Panc1 (cell line): ENCODE data around the gene TMEM266.

Experiments
- POLR2AphosphoS5 ChIP-seq: IDR thresholded peaks from 2 replicates; pipeline ENCODE4 v1.6.1; 2012; ENCODE audit warnings: mild to moderate bottlenecking, low read depth, low read length, moderate library complexity
- TF ChIP-seq, protein P1 (sequence below): fragments of 450-650 bp; IDR thresholded peaks from 2 replicates; pipeline ENCODE4 v1.5.1; 2017; ENCODE audit warnings: mild to moderate bottlenecking

DNA sequence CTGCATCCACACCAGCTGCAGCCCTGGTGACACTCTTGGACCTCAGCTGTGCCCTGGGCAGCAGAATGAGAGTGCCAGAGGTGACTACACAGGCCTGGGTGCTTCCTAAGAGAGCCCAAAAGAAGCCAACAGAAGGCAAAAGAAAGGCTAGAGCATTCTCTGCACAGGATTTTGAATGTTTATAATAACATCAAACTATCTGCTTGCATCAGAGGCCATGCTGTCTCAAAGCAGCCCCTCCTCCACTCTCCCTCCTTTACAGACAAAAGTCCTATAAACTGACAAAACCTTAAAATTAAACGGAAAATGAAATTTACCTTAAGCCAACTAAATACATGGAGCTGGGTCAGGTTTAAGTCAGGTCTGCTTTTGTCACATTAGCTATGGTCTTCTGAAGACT, 155.8 kb downstream of the TMEM266 start:
- TF ChIP-seq, protein P1, sequence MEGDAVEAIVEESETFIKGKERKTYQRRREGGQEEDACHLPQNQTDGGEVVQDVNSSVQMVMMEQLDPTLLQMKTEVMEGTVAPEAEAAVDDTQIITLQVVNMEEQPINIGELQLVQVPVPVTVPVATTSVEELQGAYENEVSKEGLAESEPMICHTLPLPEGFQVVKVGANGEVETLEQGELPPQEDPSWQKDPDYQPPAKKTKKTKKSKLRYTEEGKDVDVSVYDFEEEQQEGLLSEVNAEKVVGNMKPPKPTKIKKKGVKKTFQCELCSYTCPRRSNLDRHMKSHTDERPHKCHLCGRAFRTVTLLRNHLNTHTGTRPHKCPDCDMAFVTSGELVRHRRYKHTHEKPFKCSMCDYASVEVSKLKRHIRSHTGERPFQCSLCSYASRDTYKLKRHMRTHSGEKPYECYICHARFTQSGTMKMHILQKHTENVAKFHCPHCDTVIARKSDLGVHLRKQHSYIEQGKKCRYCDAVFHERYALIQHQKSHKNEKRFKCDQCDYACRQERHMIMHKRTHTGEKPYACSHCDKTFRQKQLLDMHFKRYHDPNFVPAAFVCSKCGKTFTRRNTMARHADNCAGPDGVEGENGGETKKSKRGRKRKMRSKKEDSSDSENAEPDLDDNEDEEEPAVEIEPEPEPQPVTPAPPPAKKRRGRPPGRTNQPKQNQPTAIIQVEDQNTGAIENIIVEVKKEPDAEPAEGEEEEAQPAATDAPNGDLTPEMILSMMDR = no peak
- TF ChIP-seq POLR2AphosphoS5 = no peak
